ACHN (cell line): ENCODE data around the gene PDIA3.

ENCODE experiments used
- DNase-seq: peaks from one replicate; pipeline ENCODE4 v3.0.0-alpha.2; 2015
- in situ Hi-C: cut with HindIII; loops from 2 replicates; pipeline ENCODE4 v1.10.0; 2017; ENCODE audit warnings: low sequenced_read_pairs, low pct_ligation_motif_present, low pct_unique_long_range_greater_than_20kb

Gene PDIA3

DNA sequence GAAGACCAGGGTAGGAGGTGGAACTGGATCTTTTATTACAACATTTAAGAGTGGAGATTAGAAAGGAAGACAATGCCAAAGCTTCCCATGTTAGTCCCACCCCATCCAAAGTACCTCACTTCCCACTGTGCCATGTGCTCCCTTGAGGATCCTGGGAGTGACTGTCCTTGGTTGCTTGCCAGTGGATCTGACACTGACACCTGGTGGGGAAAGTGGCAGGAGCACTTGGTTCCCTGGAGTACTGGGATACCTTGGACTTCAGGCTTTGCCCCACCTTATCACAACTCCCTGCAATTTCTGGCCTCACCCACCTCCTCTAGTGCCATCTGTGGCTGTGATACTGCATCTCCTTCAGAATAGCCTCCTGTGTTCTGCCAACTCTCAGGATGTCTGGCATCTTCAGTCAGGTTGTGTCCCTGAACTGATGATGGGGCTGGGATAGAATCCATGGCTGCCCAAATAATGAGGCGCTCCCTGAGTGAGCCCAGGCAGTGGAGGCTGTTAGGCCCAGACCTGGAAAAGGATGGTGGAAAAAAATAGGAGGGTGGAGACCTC, 29.2 kb downstream of the PDIA3 start:
- in situ Hi-C loops: no loop called here
- DNase-seq: peak; percentile 53

DNA sequence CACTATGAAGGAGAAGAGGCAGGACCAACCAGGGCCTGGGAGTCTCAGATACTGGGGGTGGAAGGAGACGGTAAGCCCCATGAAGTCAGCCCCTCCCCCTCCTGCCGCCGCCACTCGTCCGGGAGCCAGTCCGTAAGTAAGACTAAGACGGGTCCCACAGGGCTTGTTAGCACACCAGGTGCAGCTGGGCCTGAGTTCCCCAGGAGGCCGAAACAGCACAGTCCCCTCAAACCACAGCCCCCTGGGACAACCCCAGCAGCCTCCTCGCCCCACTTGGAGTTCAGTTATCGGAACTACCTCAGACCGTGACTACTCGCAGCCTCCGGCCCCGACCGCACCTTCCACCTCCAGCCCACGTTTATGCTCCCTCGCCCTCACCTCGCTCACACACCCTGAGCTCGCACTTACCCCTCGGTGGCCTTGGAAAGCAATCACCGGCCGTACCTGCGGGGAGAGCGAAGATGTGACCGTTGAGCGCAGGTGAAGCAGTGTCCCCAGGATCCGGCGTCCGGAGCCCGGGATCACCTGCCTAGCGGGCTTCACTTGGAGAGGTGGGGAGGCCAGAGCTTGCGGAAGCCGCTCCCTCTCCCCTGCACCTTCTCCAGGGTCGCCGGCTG, 30.0 kb downstream of the PDIA3 start:
- DNase-seq: no peak
- in situ Hi-C loops: no loop called here

DNA sequence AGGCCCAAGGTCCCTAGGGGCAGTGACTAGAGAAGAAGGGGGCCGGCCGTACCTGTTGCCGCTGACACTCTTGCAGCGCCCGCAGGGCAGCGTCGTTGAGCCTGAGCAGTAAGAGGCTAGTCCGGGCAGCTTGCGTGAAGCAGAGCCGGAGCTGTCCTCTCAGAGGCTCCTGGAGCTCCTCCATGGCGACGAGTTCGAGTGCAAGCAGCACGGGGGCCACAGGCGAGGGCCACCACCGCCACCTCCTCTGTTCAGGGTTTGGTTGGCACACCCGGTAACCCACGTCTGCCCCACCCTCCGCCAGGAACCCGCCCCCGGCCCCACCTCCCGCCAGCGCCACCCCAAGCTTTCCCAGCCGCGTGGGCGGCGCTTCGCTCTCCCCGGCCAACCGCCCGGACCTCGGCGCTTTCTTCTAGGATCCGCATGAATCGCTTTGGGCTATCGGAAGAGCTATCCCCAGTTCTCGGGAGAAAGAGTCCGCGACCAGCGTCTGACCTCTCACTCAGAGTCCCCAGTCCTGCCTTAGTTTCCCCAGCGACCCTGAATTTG, 30.6 kb downstream of the PDIA3 start, which contains the start of gene ELL3:
Gene ELL3 (minus strand): TSS at position 249 of the 549 bp plus-strand sequence. CDS start 65 bp downstream, at position 184.
- peak; percentile 80 for DNase-seq
- in situ Hi-C loops: no loop called here

DNA sequence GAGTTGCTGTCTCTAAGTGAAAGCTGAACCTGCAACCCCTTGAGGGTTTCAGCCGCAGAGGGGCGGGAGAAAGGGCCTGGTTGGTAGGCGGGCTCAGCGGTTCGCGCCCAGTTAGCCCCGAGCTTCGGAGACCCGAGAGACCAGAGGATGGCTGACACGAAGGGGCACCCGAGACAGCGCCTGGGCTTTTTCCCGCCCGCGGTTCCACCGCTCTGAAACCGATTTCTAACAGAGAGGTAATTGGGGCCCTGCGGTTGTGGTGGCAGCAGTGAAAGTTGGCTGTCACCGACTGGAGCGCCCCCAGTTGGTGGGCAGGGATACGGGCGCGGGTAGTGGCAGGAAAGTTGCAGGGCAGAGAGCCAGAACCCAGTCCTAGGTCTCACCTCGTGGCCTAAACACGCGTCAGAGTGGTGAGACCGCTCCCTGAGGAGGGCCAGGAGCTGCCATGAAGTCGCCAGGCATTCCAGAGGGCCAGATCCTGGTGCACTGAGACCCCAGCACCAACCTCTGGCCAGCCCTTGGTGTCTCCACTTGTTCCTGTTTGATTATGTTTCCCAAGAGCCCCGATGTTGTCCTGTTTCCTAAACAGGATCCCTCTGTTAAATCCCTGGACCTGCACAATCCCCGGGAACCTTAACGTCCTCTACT, 31.2 kb downstream of the PDIA3 start:
- in situ Hi-C loops: no loop called here
- peak; percentile 73 for DNase-seq

DNA sequence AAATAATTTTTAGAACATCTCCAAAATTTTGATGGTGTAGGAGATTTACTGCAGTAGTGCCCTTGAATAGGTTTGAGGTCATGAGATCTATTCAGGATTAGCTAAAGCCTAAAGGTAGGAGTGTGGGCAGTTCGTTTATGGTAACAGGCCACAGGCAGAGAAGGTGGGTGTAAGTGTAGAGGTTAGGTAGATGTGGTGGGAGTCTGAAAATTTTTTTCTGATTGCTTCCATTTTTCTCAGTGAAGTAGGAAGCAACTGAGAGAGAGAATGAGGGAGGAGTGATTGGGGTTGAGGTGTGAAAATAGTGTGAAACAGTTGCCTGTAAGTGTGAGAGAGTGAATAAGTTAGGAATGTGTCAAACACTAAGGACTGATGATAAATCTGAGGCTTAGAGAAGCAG, 32.8 kb downstream of the PDIA3 start:
- DNase-seq: no peak
- in situ Hi-C loops: no loop called here

DNA sequence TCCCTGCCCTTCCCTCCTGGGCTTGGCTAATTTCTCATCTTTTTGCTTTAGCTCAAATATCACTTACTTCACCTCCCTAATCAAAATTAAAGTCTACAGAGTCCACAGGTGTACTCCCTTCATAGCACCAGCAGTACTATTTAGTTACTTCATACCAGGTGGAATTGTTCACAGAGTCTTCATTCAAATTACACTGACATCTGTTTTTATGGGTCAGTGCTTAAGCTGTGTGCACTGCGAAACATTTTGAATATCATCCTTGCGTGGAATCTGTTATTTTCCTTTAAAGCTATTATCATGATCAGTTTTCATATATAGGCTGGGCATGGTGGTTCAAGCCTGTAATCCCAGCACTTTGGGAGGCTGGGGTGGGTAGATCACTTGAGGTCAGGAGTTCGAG, 43.2 kb downstream of the PDIA3 start:
- in situ Hi-C loops: no loop called here

DNA sequence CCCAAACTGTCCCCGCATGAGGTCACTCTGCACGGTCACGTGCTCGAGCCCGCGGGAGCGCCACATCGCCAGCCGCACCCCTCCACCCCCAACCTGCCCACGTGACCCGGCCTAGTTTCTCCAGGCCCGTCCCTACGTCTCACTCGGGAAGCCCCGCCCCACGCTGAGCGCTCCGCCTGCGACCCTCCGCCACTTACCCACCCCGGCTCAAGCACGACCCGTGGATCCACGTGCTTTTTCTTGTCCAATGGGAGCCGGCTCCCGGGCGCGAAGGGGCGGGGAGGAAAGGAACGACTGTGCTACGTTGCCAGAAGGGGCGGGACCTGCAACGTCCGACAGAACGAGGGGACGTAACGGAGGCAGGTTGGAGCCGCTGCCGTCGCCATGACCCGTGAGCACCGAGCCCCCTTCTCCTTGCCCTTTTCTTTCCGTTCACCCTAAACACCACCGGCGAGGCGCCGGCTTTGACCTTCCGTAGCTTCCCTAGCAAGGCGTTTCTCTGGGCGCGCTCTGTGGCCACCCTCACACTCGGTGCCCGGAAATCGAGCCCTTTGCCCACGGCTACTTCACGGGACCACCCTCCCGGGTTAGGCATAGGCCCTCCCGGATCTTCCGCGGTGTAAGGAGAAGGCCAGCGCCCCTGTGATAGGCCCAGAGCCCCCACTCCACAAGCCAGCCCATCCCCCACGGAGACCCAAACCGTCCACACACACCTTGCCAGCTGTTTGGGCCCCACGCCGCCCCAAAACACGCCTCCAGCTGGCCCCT, 45.9 kb downstream of the PDIA3 start, which contains the start of gene SERF2:
Gene SERF2 (plus strand): TSS at position 328 of the 768 bp plus-strand sequence. CDS start 57 bp downstream, at position 385.
- DNase-seq: peak; percentile 98
- in situ Hi-C loops: no loop called here

More for the DNA sequence above, 43.2 kb downstream of the PDIA3 start:
- no peak for DNase-seq

DNA sequence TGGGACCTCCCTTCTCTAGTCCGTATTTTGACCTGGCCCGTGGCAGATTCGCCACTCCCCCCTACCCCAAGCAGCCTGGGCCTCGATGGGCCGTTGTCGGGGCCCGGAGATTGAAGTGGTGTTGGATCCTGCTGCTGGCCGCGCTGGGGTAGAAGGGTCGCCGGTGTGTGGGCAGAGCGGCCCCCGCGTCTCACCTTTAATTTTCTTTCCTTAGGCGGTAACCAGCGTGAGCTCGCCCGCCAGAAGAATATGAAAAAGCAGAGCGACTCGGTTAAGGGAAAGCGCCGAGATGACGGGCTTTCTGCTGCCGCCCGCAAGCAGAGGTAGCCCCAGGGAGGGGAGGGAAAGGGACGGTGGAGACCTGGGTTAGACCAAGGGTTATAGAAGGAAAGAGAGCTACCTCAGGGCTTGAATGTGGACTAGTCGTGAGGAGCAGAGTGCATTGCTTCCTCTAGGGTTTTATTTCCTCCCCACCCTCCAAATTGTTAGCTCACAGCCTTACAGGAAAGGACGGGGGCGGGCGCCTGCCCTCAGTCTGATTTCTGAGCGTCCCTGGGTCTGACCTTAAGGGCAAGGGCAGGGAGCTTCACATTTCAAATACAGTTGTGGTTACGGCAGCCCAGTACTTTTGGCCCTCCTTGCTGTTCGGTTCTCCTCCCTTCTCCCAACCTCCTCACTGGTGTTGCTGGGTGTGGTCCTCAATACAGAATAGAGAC, 46.7 kb downstream of the PDIA3 start:
- peak; percentile 16 for DNase-seq
- in situ Hi-C loops: no loop called here

DNA sequence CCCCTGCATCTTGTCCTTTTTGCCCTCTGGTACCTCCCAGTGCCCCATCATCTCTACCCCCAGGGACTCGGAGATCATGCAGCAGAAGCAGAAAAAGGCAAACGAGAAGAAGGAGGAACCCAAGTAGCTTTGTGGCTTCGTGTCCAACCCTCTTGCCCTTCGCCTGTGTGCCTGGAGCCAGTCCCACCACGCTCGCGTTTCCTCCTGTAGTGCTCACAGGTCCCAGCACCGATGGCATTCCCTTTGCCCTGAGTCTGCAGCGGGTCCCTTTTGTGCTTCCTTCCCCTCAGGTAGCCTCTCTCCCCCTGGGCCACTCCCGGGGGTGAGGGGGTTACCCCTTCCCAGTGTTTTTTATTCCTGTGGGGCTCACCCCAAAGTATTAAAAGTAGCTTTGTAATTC, 47.4 kb downstream of the PDIA3 start:
- DNase-seq: no peak
- in situ Hi-C loops: no loop called here

DNA sequence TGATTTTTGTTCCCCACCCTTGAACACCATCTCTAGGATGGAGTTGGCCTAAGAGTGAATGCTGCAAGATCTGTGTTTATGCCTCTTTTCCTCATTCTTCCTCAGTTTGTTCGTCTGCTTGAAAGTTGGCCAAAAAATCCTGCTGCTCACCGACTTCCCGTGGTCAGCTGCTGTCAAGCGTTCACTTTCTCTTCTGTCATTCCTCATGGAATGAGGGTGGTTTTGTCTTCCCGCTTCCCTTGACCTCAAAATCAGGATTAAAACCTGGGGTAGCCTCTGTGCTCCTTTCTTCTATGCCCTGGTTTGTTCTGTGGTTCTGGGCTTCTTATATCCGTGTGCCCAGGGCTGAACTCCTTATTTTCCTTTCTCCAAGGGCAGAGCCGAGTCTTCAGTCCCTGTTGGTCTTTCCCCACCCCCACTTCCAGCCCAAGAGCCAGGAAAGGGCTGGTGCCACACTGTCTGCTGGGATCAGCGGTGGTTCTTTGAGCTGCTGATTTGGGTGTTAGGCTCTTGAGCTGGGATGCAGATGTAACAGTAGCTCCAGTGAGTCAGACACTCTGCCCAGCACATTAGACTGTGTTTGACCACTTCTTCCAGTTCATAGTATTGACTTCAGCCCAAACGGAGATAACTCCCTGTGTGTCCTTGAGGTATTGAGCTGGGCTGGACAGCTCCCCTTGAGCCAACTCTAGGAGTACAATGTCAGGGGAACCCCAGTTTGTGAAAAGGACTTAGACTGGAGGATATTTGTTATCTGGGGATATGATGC, 48.2 kb downstream of the PDIA3 start:
- DNase-seq: no peak
- in situ Hi-C loops: no loop called here

DNA sequence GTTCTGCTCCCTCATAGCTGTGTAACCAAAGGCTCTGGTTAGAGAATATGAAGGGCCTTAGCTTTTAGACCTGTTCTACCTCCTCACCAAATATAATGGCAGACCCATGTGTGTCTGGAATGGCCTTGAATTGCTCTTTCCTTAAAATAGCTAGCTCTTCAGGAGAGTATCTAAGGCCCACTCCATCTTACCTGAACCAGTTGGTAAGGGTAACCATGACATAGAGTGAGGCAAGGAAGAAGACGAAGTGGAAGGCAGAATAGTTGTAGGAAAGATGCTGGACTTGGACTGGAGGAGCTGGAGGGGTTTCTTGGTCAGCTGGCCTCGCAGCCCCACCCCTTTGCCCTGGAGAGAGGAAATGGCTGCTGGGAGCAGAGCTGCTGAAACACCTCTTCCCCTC, 49.0 kb downstream of the PDIA3 start:
- in situ Hi-C loops: no loop called here
- no peak for DNase-seq

DNA sequence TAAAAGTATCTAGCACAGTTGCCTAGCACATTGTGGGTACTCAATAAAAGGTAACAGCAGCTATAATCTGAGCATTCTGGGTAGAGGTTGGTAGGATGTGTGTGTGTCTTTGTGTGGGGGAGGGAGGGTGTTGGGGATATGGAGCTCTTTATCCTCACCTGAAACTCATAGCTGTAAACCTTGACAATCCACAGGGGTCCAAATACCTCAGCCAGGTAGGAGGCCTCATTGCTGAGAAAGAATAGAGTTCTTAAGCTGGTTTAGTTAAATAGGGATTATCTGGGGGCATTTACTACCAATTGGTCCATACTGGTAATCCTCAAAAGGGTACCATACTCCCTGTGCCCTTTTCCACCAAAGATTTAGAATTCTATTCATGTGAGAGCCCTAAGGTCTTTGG, 49.8 kb downstream of the PDIA3 start:
- no peak for DNase-seq
- in situ Hi-C loops: no loop called here

DNA sequence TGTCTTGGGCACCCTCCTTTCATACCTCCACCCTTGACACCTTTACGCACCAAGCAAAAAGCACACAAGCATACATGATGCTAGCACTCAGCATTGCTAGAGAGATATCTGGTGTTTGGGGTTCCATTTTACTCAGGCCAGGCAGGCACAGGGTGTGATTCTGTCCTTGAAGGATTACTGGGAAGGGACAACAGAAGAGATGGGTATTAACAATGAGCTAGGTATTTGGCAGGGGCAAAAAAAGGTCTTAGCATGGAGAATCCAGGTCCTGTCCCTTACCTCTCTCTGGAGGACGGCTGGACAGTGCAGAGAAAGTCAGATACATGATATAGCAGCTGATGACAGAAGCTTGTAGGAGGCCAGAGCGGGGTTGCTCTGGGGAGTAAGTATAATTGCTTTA, 50.3 kb downstream of the PDIA3 start:
- no peak for DNase-seq

DNA sequence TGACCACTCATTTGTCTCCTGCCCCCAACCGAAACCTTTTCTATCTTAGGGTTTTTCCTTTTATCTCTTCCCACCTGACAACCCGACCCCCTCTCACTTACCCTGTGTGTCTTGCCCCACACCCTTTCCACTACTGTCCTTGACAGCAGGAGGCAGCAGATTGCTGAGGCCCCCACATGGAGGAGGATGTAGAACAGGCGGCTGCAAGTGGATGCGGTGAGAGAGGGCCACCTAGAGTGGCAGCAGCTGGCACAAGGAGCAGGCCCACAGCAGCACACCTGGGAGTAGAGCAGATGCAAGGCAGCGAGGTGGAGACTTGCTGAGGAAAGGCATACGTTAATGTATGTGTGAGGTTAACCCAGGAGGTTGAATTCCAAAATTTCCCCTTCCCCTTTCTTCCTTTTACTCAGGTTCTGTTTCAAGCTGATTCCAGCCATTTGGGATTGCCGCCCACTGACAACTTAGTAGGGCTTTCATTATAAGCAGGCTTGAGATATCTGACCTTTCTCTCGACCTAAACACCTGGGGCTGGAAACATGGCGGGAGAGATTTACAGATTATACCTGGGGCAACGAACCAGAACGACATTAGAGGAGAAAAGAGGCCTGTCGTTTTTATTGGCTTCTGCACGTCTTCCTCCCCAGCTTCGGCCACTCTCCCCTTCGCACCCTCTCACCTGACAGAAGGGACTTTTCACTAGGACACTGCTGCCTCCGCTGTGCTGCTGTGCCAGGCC, 53.1 kb downstream of the PDIA3 start:
- in situ Hi-C loops: no loop called here

More for the DNA sequence above, 50.3 kb downstream of the PDIA3 start:
- in situ Hi-C loops: no loop called here

DNA sequence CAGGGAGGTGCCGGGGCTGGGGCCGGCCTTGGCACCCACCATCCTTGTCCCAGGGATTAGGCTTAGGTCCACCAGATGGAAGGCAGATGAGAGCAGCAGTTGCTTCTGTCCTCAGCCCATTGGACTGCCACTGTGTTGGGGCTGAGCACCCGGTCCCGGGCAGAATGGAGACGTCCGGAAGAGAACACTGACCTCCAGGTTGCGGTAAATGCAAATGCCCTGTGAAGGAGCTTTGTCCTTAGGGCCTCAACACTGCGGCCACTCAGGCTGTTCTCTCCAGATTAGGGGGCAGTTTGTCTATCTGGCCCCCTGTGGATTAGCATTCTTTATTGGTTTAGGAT, 53.7 kb downstream of the PDIA3 start, which contains the start of gene SERINC4:
Gene SERINC4 (minus strand): TSS at position 276 of the 341 bp plus-strand sequence. CDS start 234 bp downstream, at position 42.
- DNase-seq: no peak
- in situ Hi-C loops: no loop called here

More for the DNA sequence above, 53.1 kb downstream of the PDIA3 start:
- no peak for DNase-seq

DNA sequence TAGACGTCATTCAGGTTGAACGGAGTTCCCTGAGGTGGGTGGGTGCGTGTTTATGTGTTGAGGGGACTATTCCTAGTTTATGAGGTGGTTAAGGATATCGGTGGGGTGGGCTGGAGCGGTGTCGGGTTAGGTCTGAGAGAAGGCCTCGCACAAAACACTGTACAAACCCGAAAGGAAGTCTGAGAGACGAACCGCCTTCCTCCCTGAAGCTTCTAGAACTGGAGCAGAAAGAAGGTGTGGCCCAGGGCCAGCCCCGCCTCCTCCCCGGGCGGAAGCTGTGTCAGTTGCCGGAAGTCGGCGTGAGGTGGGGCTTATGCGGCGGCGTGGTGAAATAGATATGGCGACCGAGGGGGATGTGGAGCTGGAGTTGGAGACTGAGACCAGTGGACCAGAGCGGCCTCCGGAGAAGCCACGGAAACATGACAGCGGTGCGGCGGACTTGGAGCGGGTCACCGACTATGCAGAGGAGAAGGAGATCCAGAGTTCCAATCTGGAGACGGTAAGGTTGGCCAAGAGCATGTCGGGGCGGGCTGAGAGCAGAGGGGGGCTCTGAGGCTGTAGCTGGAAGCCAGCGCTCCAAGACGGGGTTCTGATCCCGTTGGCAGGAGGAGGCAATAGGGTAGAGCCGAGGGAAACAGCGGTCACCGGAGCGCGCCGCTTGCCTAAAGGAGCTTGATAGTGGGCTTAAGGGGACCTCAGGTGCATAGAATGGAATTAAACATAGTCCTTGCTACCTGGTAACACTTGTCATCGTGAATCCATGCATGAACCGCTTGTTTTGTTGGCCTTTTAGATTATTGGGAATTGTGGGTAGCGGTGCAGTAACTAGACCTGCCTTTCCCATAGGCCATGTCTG, 54.3 kb downstream of the PDIA3 start, which contains the start of gene HYPK:
Gene HYPK (plus strand): TSS at position 314 of the 856 bp plus-strand sequence. CDS start 24 bp downstream, at position 338.
- DNase-seq: peak; percentile 86
- in situ Hi-C loops: no loop called here
